A549 (cell line): Measurements from ENCODE around the gene PAPPA. TPM values are rescaled to one million over a fixed set of nuclear protein-coding genes. Genes with fewer than 3 reads are reported as not detected.

Source experiments
- ATAC-seq, 2 experiments: fragments of 200-7000 bp in 1 of 2; fragments of >200 bp in 1 of 2; cut with Nextera tagmentation in 1 of 2; cut with Tn5 transposase in 1 of 2; 3 replicates each; pipeline versions ENCODE4 v1.8.0 to v1.9.1; 2018 to 2020; ENCODE audit warnings: mild to moderate bottlenecking in 1 of 2, moderate library complexity in 1 of 2
- CTCF ChIA-PET: fragments of 300-600 bp; sonication (Branson Sonifier 250); formaldehyde crosslinking; extraction: SDS; loops from one replicate; lab custom pipeline; 2021; ENCODE audit warnings: antibody characterized with exemption, inconsistent platforms; lab: Yijun Ruan, JAX
- POLR2A ChIA-PET: fragments of 350-600 bp; formaldehyde crosslinking; extraction: SDS; loops from one replicate; lab custom pipeline; 2021; ENCODE audit warnings: antibody characterized with exemption, inconsistent platforms; lab: Yijun Ruan, JAX
- DNase-seq, 2 experiments: peaks; one replicate each; pipeline versions ENCODE4 v3.0.0 to v3.0.0-alpha.2; 2011 to 2016; ENCODE audit warnings: low read depth in 1 of 2, low spot score in 1 of 2
- FAIRE-seq: peaks from 2 replicates; lab custom pipeline; 2011; peaks lifted over from hg19 to GRCh38; lab: Jason Lieb, UNC
- H3K27ac ChIP-seq, 2 experiments: fragments of >200 bp; sonication (Bioruptor Twin); formaldehyde crosslinking; 3 replicates each; pipeline ENCODE4 v1.5.1; 2016 to 2017
- H3K4me1 ChIP-seq: fragments of >200 bp; sonication (Bioruptor Twin); formaldehyde crosslinking; 3 replicates; pipeline ENCODE4 v1.6.1; 2016
- H3K4me2 ChIP-seq: fragments of >200 bp; sonication (Bioruptor Twin); formaldehyde crosslinking; 3 replicates; pipeline ENCODE4 v1.6.1; 2016
- H3K4me3 ChIP-seq: fragments of >200 bp; sonication (Bioruptor Twin); formaldehyde crosslinking; 3 replicates; pipeline ENCODE4 v1.5.1; 2016
- H3K9me3 ChIP-seq: fragments of >200 bp; sonication (Bioruptor Twin); formaldehyde crosslinking; 3 replicates; pipeline ENCODE4 v1.6.1; 2016
- BHLHE40 ChIP-seq: IDR thresholded peaks from 2 replicates; pipeline ENCODE4 v1.6.1; 2012; ENCODE audit warnings: low read depth, low read length, inconsistent platforms
- CBX2 ChIP-seq: fragments of 200-600 bp; sonication (generic); IDR thresholded peaks from 2 replicates; pipeline ENCODE4 v1.6.1; 2016; ENCODE audit warnings: low read depth, mild to moderate bottlenecking, borderline replicate concordance
- CBX8 ChIP-seq: fragments of 200-600 bp; sonication (generic); IDR thresholded peaks from 2 replicates; pipeline ENCODE4 v1.6.1; 2016
- CEBPB ChIP-seq, 2 experiments: fragments of >200 bp in 1 of 2; sonication (Bioruptor Twin) in 1 of 2; formaldehyde crosslinking in 1 of 2; IDR thresholded peaks; 2 replicates each; pipeline ENCODE4 v1.6.1; 2012 to 2016
- CHD2 ChIP-seq: fragments of 150-350 bp; IDR thresholded peaks from 2 replicates; pipeline ENCODE4 v1.6.1; 2014; ENCODE audit warnings: low read length; ENCODE audit not compliant: partially characterized antibody
- E2F6 ChIP-seq: IDR thresholded peaks from 2 replicates; pipeline ENCODE4 v1.6.1; 2012; ENCODE audit warnings: low read depth, borderline replicate concordance
- EHMT2 ChIP-seq: fragments of 200-600 bp; sonication (generic); IDR thresholded peaks from 2 replicates; pipeline ENCODE4 v1.6.1; 2016; ENCODE audit warnings: antibody characterized with exemption, low read depth, mild to moderate bottlenecking, moderate library complexity
- ELK1 ChIP-seq: fragments of 150-350 bp; IDR thresholded peaks from 2 replicates; pipeline ENCODE4 v1.6.1; 2014; ENCODE audit warnings: low read depth, mild to moderate bottlenecking, low read length
- ESRRA ChIP-seq: fragments of 150-350 bp; IDR thresholded peaks from 2 replicates; pipeline ENCODE4 v1.6.1; 2014; ENCODE audit warnings: mild to moderate bottlenecking, low read length, borderline replicate concordance
- FOXS1 ChIP-seq: fragments of 250-450 bp; sonication (Bioruptor Pico); IDR thresholded peaks from 2 replicates; pipeline ENCODE4 v1.5.0; 2020; ENCODE audit warnings: mild to moderate bottlenecking, moderate library complexity
- GATA3 ChIP-seq: IDR thresholded peaks from 2 replicates; pipeline ENCODE4 v1.6.1; 2012; ENCODE audit warnings: borderline replicate concordance
- HDAC2 ChIP-seq: fragments of 200-600 bp; sonication (generic); IDR thresholded peaks from 2 replicates; pipeline ENCODE4 v1.6.1; 2016
- HOXA7 ChIP-seq: fragments of 250-450 bp; sonication (Bioruptor Pico); IDR thresholded peaks from 2 replicates; pipeline ENCODE4 v1.5.0; 2020; ENCODE audit warnings: mild to moderate bottlenecking, moderate library complexity
- JUN ChIP-seq, 2 experiments: fragments of >200 bp; sonication (Bioruptor Twin); formaldehyde crosslinking; IDR thresholded peaks; 2 replicates in 1 of 2; 3 replicates in 1 of 2; pipeline ENCODE4 v1.6.1; 2016 to 2017
- JUNB ChIP-seq: fragments of >200 bp; sonication (Bioruptor Twin); formaldehyde crosslinking; IDR thresholded peaks from 2 replicates; pipeline ENCODE4 v1.6.1; 2016
- MAX ChIP-seq: IDR thresholded peaks from 2 replicates; pipeline ENCODE4 v1.6.1; 2012
- MYC ChIP-seq: IDR thresholded peaks from 2 replicates; pipeline ENCODE4 v1.6.1; 2012; ENCODE audit warnings: mild to moderate bottlenecking, inconsistent platforms, low read length, improper control_type of control experiment, borderline replicate concordance
- NFE2L2 ChIP-seq: fragments of 150-350 bp; conservative IDR thresholded peaks from 2 replicates; pipeline ENCODE4 v1.6.1; 2014; ENCODE audit warnings: low read length
- NPAS2 ChIP-seq: fragments of 250-450 bp; sonication (Bioruptor Pico); IDR thresholded peaks from 2 replicates; pipeline ENCODE4 v1.8.0; 2022; ENCODE audit warnings: mild to moderate bottlenecking, moderate library complexity, borderline replicate concordance
- RAD21 ChIP-seq, 2 experiments: fragments of >200 bp in 1 of 2; sonication (Bioruptor Twin) in 1 of 2; formaldehyde crosslinking in 1 of 2; IDR thresholded peaks in 1 of 2; conservative IDR thresholded peaks in 1 of 2; 2 replicates in 1 of 2; 3 replicates in 1 of 2; pipeline ENCODE4 v1.6.1; 2012 to 2018; ENCODE audit warnings: inconsistent platforms in 1 of 2
- REST ChIP-seq: fragments of 200-600 bp; sonication (generic); IDR thresholded peaks from 2 replicates; pipeline ENCODE4 v1.6.1; 2016; ENCODE audit warnings: antibody characterized with exemption, mild to moderate bottlenecking, moderate library complexity
- RNF2 ChIP-seq: fragments of 200-600 bp; sonication (generic); IDR thresholded peaks from 2 replicates; pipeline ENCODE4 v1.6.1; 2016; ENCODE audit warnings: low read depth, mild to moderate bottlenecking, antibody characterized with exemption, moderate library complexity, borderline replicate concordance
- SMC3 ChIP-seq: fragments of >200 bp; sonication (Bioruptor Twin); formaldehyde crosslinking; IDR thresholded peaks from 3 replicates; pipeline ENCODE4 v1.6.1; 2018; ENCODE audit warnings: inconsistent platforms
- TP53 ChIP-seq: fragments of 250-450 bp; sonication (Bioruptor Pico); IDR thresholded peaks from 2 replicates; pipeline ENCODE4 v1.5.0; 2021; ENCODE audit warnings: mild to moderate bottlenecking, moderate library complexity
- USF2 ChIP-seq: fragments of 450-650 bp; IDR thresholded peaks from 2 replicates; pipeline ENCODE4 v1.6.1; 2014; ENCODE audit warnings: antibody characterized with exemption
- ZNF302 ChIP-seq: fragments of 250-450 bp; sonication (Bioruptor Pico); IDR thresholded peaks from 2 replicates; pipeline ENCODE4 v1.9.0; 2021; ENCODE audit warnings: inconsistent platforms, mild to moderate bottlenecking, moderate library complexity
- polyA plus RNA-seq, 4 experiments: library from polyadenylated mRNA; depleted of rRNA in 3 of 4; stranded (reverse); fragments of >200 nt; fragmentation: RNase III in 1 of 4; extraction: RNeasy Plus Mini Kit Qiagen cat#74134 plus additional on column Dnase treatment in 1 of 4; gene quantifications; 2 replicates in 3 of 4; 3 replicates in 1 of 4; pipeline ENCODE4 v1.2.3, GENCODE V29; 2011 to 2017
- TF ChIP-seq, protein P1 (sequence below): fragments of >200 bp; sonication (Bioruptor Twin); formaldehyde crosslinking; IDR thresholded peaks from 2 replicates; pipeline ENCODE4 v1.6.1; 2016

The PAPPA gene
- polyA plus RNA-seq, 2 of the 4 experiments (the other 2 are of a cell fraction) = 40.0 to 127 TPM

DNA sequence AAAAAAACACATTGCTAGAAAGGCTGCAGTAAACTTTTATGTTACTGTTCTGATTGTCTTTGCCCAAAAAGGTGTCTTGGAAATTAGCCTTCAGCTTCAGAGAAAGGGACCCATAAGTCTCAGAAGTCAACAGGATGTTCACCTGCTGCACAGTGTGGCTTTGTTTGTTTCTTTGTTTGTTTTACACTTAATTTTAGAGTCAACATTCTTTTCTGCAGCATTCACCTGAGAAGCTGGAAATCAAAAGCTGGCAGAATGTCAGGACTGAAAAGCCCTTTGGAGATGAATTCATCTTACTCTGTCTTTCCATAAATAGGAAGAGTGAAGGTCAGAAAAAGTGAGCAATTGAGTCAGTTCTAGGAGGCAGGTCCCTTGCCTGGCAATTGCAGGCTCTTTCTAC lies 170.0 kb downstream of the PAPPA start:
- peak overlapping the region in 1 of 2 experiments; percentile 63; a peak in 1 of 6 replicates for H3K27ac ChIP-seq
- H3K4me2 ChIP-seq = peak overlapping the region; percentile 3; the same call in 1 of the 3 replicates
- FAIRE-seq (no peak), DNase-seq (no peak), ATAC-seq (no peak)
- peaks cover 50% of the 10 kb centered on the region for H3K4me1 ChIP-seq
- ChIA-PET CTCF (interaction anchor here (1.1 to 1.5 kb wide), 2 partner anchors 23 to 730 kb away, joined by 3 read pairs; no protein-coding TSS in a partner anchor), POLR2A (no interaction called here)
- H3K4me3 ChIP-seq = no peak overlapping the region
- H3K9me3 ChIP-seq = no peaks in the 10 kb centered on the region
- TF ChIP-seq CEBPB (IDR thresholded peaks at IDR 0.05) (no peak), HOXA7 (CRISPR knock-in tag) (no peak), BHLHE40 (no peak), JUN (IDR thresholded peaks at IDR 0.05) (no peak), ELK1 (no peak), NPAS2 (CRISPR knock-in tag) (no peak), CBX8 (no peak), HDAC2 (no peak), FOXS1 (no peak), SMC3 (no peak), JUNB (no peak), CBX2 (no peak), E2F6 (no peak), USF2 (no peak), MYC (no peak), REST (no peak), TP53 (CRISPR knock-in tag) (no peak), ZNF302 (CRISPR knock-in tag) (no peak), NFE2L2 (no peak)

DNA sequence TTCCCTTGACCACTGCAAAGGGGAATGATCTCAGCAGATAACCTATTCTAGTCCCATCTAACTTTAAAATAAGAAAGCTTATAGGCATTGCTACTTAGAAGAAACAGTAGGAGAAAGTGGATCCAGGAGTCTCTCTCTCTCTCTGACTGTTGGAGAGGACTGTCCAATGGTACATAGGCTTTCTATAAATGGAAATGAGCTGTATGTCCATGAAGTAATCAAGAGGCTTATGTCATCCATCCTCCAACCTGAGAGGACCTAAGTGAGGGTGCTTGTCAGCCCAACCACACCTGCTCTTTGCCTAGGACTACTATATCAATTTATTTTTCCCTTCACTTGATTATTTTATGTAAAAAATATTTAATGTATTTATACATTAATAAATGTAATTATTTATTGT lies 172.3 kb downstream of the PAPPA start:
- Histone ChIP-seq H3K4me2 (no peak overlapping the region), H3K4me1 (peaks cover 50% of the 10 kb centered on the region), H3K4me3 (no peak overlapping the region), H3K27ac (0 out of 6 replicates have a peak overlapping the region, but pooled peaks of 1 of the 2 experiments have one; percentile 11), H3K9me3 (no peaks in the 10 kb centered on the region)
- CTCF ChIA-PET = interaction anchor here (0.6 to 1.1 kb wide), 3 partner anchors 10 to 734 kb away, joined by 3 read pairs; no protein-coding TSS in a partner anchor
- ATAC-seq = no peak
- TF ChIP-seq EHMT2 (no peak), JUNB (no peak), TP53 (CRISPR knock-in tag) (no peak), RAD21 (conservative IDR thresholded peaks at IDR 0.05 in 1 of 2, IDR thresholded peaks at IDR 0.05 in 1 of 2) (no peak), GATA3 (no peak), BHLHE40 (no peak), ELK1 (no peak), JUN (IDR thresholded peaks at IDR 0.05) (no peak), MAX (no peak), ESRRA (no peak), CHD2 (no peak), RNF2 (no peak)
- TF ChIP-seq, protein P1, sequence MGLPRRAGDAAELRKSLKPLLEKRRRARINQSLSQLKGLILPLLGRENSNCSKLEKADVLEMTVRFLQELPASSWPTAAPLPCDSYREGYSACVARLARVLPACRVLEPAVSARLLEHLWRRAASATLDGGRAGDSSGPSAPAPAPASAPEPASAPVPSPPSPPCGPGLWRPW = no peak
- no peak for DNase-seq
- FAIRE-seq = no peak
- POLR2A ChIA-PET = no interaction called here
